Fibroblast of mammary gland (primary cell): Measurements from ENCODE around the gene MYCBP2.

Experiments
- DNase-seq: peaks from one replicate; pipeline ENCODE4 v3.0.0-alpha.2; 2010; ENCODE audit warnings: low read depth
- H3K4me3 ChIP-seq: 2 replicates; pipeline ENCODE4 v1.5.1; 2011; ENCODE audit warnings: low read depth, mild to moderate bottlenecking, low read length, moderate library complexity; ENCODE audit not compliant: control insufficient read depth
- TF ChIP-seq, protein P1 (sequence below): conservative IDR thresholded peaks from 2 replicates; pipeline ENCODE4 v1.5.1; 2011; ENCODE audit warnings: low read depth, low read length, inconsistent platforms; ENCODE audit not compliant: control insufficient read depth, insufficient read depth

MYCBP2 gene

DNA sequence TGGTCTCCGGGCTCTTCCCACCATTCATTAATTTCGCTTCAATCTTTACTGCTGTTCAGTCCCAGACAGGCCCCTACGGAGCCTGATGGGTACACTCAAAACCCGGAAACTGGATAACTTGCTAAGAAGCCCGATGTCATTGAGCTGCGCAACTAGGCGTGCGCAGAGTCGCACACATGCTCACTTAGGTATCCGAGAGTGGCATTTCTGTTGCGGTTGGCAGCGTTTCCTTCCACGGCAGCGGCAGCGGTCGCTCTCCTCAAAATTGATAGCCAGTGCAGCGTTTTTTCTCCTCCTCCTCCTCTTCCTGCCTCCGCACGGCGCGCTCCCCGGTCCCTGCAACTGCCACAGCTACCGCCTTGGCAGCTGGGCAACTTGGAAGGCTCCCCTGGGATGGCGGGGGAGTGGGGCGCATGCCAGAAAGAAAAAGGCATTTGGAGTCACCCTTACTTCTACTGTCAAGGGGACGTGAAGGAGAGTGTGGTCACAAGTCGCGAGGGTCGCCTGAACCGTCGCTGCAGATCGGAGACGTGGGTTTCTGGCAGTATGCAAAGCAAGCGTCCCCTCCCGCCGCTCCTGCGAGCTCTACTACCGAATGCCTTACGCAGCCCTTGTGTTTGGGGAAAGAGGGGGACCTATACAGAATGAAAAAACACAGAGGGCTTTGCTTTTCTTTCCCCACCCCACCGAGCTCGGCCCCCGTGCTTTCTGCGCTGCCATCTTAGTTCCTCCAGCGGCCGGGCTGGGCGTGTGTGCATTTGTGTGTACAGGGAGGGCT, 2.4 kb upstream of the MYCBP2 start:
- peak overlapping the region; percentile 74 for H3K4me3 ChIP-seq
- TF ChIP-seq, protein P1, sequence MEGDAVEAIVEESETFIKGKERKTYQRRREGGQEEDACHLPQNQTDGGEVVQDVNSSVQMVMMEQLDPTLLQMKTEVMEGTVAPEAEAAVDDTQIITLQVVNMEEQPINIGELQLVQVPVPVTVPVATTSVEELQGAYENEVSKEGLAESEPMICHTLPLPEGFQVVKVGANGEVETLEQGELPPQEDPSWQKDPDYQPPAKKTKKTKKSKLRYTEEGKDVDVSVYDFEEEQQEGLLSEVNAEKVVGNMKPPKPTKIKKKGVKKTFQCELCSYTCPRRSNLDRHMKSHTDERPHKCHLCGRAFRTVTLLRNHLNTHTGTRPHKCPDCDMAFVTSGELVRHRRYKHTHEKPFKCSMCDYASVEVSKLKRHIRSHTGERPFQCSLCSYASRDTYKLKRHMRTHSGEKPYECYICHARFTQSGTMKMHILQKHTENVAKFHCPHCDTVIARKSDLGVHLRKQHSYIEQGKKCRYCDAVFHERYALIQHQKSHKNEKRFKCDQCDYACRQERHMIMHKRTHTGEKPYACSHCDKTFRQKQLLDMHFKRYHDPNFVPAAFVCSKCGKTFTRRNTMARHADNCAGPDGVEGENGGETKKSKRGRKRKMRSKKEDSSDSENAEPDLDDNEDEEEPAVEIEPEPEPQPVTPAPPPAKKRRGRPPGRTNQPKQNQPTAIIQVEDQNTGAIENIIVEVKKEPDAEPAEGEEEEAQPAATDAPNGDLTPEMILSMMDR = no peak
- DNase-seq = peak; percentile 96

DNA sequence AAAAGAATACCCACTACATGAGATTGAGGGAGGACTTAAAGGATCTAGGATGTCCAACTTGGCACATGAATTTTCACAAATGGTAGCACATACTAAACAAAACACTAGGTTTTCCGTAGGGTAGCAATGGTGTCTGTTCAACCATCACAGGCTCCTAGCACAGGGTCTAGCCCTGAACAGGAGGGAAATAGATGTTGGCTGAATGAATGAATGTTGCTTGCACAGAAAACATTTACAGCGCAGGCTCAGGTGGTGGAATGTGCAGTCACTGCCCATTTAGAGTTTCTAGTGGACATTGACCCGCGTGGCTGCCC, 1.9 kb upstream of the MYCBP2 start:
- peak overlapping the region; percentile 74 for H3K4me3 ChIP-seq
- no peak for DNase-seq
- TF ChIP-seq, protein P1 = no peak

DNA sequence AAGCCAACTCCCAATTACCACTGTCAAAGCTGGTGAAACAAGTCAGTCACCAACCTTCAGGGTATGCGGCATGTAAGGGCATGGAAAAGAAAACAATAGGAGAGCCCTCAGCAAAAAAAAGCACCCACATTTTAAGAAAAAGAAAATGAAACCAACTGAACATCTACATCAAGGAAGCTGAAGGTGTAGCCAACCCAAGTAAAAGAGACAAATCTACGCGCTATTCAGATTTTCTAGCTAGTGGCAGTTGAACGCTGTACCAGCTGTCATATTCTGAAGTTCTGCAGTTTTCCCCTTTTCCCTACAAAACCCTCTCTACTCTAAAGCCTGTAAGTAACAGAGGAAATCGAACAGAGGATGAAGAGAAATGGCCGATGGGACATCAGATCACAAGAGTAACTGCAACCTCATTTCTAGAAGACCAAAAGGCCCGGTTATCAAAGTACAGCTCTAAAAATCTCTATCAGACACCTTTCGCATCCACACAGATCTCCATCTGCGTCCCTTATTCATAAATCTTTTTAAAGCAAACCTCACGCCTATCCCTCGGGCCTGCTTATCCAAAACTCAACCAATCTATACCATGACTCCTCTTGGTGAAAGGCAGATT, 1.4 kb downstream of the MYCBP2 start:
- H3K4me3 ChIP-seq = peak overlapping the region; percentile 86
- TF ChIP-seq, protein P1 = no peak
- DNase-seq = no peak

DNA sequence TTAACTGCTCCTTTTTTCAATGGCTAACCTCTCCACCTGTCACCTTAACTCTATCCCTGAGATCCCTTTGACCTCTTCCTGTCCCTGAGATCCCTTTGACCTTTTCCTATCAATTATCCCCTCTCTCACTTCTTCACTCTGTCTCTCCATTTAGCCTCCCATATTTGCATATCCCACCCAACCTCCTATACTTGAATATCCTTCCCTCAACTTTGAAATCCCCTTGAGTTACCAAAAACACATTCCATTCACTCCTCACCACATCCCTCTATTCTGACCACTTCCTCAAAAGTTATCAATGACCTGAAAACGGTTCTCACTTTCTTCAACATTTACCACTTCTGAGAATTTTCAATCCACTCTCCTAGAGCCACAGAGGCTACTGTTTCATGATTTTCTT, 3.0 kb downstream of the MYCBP2 start:
- DNase-seq = no peak
- no peak overlapping the region for H3K4me3 ChIP-seq
- TF ChIP-seq, protein P1 = no peak

DNA sequence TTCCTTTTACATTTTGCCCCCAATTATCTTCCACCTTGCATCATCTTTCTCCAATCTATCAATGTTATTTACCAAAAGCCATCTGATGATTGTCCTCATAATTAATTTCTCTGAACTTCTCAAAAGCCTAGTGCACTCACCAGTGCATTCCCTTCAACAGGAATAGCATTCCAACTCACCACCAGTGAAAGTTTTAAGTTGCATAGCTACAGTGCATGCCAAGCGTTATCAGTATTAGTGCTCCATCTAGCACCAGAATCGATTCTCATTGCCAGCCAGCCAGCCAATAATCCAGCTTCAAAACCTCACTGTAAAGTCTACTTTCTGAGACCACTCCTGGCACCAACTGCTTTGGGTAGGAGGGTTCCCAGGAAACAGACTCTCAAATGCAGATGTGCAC, 7.4 kb downstream of the MYCBP2 start:
- H3K4me3 ChIP-seq = no peak overlapping the region
- DNase-seq = no peak
- TF ChIP-seq, protein P1 = no peak

DNA sequence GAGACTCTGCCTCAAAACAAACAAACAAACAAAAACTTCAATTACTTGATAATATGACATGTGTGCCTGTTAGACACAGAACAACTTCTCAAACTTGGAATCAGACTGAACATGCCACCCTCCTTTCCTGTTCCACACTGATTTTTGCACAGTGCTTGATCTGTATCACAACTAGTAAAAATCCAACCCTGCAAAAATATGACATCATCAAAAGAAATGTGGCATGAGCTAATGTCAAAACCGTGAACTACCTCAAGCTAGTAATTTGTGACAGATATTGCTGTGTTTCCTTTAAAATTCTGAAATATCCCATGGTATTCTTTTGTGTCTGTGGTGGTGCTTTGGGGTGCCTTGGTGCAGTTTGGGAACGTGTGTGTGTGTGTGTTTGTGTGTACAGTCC, 8.2 kb downstream of the MYCBP2 start:
- no peak for DNase-seq
- no peak overlapping the region for H3K4me3 ChIP-seq
- TF ChIP-seq, protein P1 = no peak
